OCI-LY7 (cell line): ENCODE measurements around the gene RAD23B.

ENCODE experiments used
- EZH2phosphoT487 ChIP-seq: fragments of 200-600 bp; sonication (generic); IDR thresholded peaks from 2 replicates; pipeline ENCODE4 v1.6.1; 2018; ENCODE audit warnings: low read depth, borderline replicate concordance, mild to moderate bottlenecking, mixed run types, antibody characterized with exemption, low read length, moderate library complexity, mixed read lengths
- TF ChIP-seq, protein P1 (sequence below): fragments of 200-600 bp; sonication (generic); conservative IDR thresholded peaks from 2 replicates; pipeline ENCODE4 v1.5.1; 2014; ENCODE audit warnings: mild to moderate bottlenecking, antibody characterized with exemption, low read length, moderate library complexity, mixed read lengths

- TF ChIP-seq, protein P1, sequence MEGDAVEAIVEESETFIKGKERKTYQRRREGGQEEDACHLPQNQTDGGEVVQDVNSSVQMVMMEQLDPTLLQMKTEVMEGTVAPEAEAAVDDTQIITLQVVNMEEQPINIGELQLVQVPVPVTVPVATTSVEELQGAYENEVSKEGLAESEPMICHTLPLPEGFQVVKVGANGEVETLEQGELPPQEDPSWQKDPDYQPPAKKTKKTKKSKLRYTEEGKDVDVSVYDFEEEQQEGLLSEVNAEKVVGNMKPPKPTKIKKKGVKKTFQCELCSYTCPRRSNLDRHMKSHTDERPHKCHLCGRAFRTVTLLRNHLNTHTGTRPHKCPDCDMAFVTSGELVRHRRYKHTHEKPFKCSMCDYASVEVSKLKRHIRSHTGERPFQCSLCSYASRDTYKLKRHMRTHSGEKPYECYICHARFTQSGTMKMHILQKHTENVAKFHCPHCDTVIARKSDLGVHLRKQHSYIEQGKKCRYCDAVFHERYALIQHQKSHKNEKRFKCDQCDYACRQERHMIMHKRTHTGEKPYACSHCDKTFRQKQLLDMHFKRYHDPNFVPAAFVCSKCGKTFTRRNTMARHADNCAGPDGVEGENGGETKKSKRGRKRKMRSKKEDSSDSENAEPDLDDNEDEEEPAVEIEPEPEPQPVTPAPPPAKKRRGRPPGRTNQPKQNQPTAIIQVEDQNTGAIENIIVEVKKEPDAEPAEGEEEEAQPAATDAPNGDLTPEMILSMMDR: no peak
- TF ChIP-seq EZH2phosphoT487: no peak
These were observed 94.9 kb downstream of the RAD23B start for GRCh38 chr9:107378006-107378405.
